Measurements from ENCODE around the gene CCL19.

CCL19 gene

GRCh38 chr9:34662526-34663302 is 28.4 kb downstream of the CCL19 start, which contains the start of gene CCL27:
TSS of gene CCL27 (minus strand) at chr9:34662657. CDS start at chr9:34662633, 24 bp downstream.
- no peak for DNase-seq (ENCODE audit: low read depth in 2 of 2)

- no peak for DNase-seq (ENCODE audit: low read depth in 2 of 2)
Measured at GRCh38 chr9:34659592-34660253, 31.4 kb downstream of the CCL19 start.

DNA sequence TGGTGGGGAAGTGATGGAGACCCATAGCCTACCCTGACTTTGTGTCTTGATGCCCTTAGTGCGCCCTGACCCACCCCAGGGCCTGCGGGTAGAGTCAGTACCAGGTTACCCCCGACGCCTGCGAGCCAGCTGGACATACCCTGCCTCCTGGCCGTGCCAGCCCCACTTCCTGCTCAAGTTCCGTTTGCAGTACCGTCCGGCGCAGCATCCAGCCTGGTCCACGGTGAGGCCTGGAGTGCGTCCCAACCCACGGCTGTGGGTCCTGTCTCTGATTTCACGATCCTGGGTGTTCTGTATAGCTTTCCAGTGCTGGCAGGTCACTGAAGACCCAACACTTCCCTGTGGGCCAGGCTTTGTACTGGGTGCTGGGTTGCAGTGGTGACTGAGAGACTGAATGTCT is 32.6 kb downstream of the CCL19 start:
- no peak for DNase-seq (ENCODE audit: low read depth in 2 of 2)

DNA sequence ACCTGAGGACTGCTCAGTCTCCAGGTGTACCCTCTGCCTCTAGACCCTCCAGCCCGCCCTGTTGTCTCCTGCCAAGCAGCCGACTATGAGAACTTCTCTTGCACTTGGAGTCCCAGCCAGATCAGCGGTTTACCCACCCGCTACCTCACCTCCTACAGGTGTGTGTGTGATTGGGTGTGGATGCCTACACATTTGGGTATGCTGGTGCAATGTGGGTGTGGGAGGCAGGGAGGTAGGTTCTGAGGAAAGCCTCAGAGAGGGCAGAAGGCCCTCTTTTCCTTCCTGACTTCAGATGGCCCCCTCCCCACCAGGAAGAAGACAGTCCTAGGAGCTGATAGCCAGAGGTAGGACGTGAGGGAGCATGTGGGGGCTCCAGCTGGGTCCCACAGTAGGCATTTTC is 34.1 kb downstream of the CCL19 start:
- no peak for DNase-seq (ENCODE audit: low read depth in 2 of 2)

DNA sequence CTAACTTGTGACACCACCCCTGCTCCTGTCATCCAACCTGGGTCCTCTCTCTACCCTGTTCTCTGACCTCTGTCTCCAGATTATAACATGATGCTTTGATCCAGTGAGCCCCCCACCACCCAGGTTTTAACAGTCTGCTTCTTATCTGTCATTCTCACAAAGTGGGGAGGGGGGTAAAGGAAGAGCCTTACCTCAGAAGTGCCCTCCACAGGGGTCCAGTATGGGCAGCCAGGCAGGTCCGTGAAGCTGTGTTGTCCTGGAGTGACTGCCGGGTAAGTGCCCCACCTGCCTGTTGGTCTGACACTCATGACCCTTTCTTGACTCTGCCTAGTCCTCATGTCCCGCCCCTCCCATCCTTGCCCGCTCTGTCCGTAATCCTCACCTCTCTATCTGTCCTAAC is 35.7 kb downstream of the CCL19 start:
- no peak for DNase-seq (ENCODE audit: low read depth in 2 of 2)

- no peak for DNase-seq (ENCODE audit: low read depth in 2 of 2)
Measured at GRCh38 chr9:34654323-34655051, 36.6 kb downstream of the CCL19 start.

GRCh38 chr9:34653151-34654072 is 37.7 kb downstream of the CCL19 start:
- DNase-seq (ENCODE audit: low read depth in 2 of 2) = no peak

DNA sequence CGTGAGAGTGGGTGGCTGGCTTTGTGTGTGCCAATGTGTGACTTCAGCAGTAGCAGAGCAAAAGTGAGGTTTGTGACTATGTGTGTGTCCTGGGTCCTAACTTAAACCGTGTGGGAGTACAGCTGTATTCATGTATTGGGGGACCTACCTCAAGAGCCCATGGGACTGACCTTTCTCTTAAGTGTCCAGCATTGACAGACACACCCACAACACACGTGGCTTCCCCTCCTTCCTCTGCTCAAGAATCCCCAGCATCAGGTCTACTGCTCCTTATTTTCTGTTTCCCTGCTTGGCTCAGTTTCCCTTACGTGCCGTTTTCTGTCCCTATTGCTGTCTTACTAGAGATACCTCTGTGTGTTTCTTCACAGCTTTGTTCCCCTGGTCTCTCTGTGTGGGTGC is 38.5 kb downstream of the CCL19 start:
- DNase-seq (ENCODE audit: low read depth in 2 of 2) = no peak

DNA sequence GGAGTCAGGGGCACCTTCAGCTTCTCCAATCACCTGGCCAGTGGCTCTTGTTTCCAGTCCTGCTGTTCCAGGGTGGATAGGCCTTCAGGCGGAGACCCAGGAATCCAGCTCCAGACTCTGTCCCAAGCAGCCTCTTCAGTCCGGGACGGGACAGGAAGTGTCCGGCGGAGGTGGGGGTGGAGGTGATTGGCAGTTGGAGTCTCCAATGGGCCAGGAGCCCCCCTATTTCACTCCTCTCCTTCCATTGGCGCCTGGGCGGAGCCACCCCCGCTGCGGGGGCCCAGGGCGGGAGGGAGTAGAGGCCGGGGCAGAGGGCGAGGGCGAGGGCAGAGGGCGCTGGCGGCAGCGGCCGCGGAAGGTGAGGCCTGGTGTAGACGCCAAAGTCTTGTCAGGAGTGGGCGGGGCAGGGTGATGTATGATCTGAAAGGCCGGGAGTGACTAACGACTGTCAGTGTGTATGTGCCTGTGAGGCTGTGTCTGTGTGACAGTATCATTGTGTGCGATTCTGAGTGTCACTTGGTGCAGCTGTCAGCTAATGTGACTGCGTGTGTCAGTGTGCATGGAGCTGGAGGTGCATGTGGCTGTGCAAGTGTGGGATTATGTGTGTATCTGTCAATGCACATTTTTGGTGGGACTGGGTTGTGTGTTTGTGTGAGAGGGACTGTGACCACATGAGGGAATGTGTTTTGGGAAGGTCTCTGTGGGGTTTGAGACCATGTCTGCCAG is 39.0 kb downstream of the CCL19 start, which contains the start of gene IL11RA:
TSS of gene IL11RA (plus strand) at position 310 of the 726 bp plus-strand sequence. CDS start 3,033 bp downstream, outside the sequence.
- no peak for DNase-seq (ENCODE audit: low read depth in 2 of 2)

GRCh38 chr9:34651321-34651720 is 39.8 kb downstream of the CCL19 start:
- DNase-seq (ENCODE audit: low read depth in 2 of 2) = no peak

- no peak for DNase-seq (ENCODE audit: low read depth in 2 of 2)
Measured at GRCh38 chr9:34650816-34651215, 40.3 kb downstream of the CCL19 start.

DNA sequence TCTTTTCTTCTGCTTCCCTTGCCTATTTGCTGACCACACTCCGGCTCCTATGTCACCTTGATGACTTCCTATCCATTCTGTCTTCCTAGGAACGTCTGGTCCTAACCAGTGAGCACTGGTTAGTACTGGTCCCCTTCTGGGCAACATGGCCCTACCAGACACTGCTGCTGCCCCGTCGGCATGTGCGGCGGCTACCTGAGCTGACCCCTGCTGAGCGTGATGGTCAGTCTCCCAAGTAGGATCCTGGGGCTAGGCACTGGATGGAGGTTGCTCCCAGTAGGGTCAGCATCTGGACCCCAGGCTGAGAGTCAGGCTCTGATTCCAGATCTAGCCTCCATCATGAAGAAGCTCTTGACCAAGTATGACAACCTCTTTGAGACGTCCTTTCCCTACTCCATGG is 42.4 kb downstream of the CCL19 start:
- DNase-seq (ENCODE audit: low read depth in 2 of 2) = no peak

DNA sequence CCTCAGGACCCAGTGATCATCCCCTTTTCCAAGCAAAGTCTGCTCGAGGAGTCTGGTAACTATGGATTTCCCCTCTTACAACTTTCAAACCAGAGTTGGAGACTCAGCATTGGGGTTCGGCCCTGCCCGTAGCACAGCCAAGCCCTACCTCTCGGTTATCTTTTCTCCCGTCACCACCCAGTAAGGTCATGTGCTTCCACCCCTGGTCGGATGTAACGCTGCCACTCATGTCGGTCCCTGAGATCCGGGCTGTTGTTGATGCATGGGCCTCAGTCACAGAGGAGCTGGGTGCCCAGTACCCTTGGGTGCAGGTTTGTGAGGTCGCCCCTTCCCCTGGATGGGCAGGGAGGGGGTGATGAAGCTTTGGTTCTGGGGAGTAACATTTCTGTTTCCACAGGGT is 43.4 kb downstream of the CCL19 start:
- no peak for DNase-seq (ENCODE audit: low read depth in 2 of 2)

DNA sequence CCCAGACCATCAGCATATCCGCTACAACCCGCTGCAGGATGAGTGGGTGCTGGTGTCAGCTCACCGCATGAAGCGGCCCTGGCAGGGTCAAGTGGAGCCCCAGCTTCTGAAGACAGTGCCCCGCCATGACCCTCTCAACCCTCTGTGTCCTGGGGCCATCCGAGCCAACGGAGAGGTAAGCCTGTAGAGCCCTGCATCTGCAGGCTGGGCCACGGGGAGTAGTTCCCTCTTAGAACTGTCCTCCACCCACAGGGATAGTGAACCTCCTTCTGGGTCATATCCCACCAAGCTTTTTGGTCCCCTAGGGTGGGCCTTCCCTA is 44.0 kb downstream of the CCL19 start:
- DNase-seq (ENCODE audit: low read depth in 2 of 2) = no peak

- DNase-seq (ENCODE audit: low read depth in 2 of 2) = peak; percentile 91 to 94
Measured at GRCh38 chr9:34646211-34647083, 44.6 kb downstream of the CCL19 start, which contains the start of gene GALT. TSS of gene GALT (plus strand) at chr9:34646675. CDS start at chr9:34646705, 30 bp downstream.

GRCh38 chr9:34644766-34645314 is 46.2 kb downstream of the CCL19 start:
- no peak for DNase-seq (ENCODE audit: low read depth in 2 of 2)

- no peak for DNase-seq (ENCODE audit: low read depth in 2 of 2)
Measured at GRCh38 chr9:34642679-34643078, 48.4 kb downstream of the CCL19 start.

All from stimulated activated CD8-positive, alpha-beta memory T cell treated with anti-CD3 and anti-CD28 coated beads, Interleukin-2, amount 100 ng/mL, for 1 hour (primary cell).